Omental fat pad (tissue), 4 donors: ENCODE data around the gene PDHB. TPM values are rescaled to one million over a fixed set of nuclear protein-coding genes. Genes with fewer than 3 reads are reported as not detected.

Source experiments
- ATAC-seq: fragments of 150-250 bp; one replicate; pipeline ENCODE4 v1.9.1; 2016; ENCODE audit warnings: mild to moderate bottlenecking, moderate library complexity; ENCODE audit not compliant: low FRiP score
- DNase-seq: peaks from one replicate; pipeline ENCODE4 v3.0.0-alpha.2; 2019; ENCODE audit warnings: low spot score
- CTCF ChIP-seq, 3 donors: fragments of 450-650 bp; IDR thresholded peaks; one replicate each; pipeline ENCODE4 v1.5.1; 2016 to 2017; ENCODE audit warnings: antibody characterized with exemption in 3 of 3, mild to moderate bottlenecking in 3 of 3, moderate library complexity in 2 of 3
- total RNA-seq, 4 donors: library from RNA; depleted of rRNA; stranded (reverse); fragments of >200 nt; gene quantifications; one replicate each; pipeline ENCODE4 v1.1.0, GENCODE V29; 2016

PDHB gene
- 10 to 100 TPM; 59.6 to 87.6 (median 74.0) TPM for total RNA-seq

DNA sequence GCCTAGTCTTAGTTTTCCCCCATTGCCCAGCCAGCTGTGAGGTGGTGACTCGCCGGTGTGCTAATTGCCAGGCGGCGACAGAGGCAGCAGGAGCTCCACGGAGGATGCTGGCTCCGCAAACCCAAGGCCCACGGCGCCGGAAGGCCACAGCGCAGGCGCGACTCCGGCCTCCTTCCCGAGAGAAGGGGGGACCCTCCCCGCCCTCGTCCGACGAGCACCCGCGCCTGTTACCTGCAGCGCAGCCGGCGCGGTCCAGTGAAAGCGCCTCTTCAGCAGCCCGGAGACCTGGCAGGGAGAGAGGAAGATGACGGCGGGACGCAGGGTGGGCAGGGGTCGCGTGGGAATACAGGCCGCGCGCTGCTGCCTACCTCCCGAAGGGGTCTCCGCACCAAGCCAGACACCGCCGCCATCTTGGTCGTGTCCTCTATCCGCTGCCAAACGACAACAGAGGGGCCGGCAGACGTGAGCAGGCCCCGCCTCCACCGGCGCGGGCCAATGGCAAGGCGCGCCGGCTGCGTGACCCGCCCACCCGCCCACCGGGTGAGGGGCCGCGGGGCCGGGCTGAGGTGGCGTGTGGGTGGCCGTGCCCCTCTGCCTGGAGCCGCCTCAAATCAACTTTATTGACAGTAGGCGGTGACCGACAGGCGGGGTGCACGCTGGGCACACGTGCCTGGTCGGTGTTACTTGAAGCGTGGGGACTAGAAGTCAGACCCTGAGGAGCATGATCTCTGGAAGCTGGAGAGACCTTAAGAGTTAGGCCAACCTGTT lies at the start of gene PDHB:
TSS of gene PDHB (minus strand) at position 433 of the 768 bp plus-strand sequence. CDS start at position 410, 23 bp downstream.
- DNase-seq (peak; percentile 65), ATAC-seq (peak; percentile 98)
- no peak for TF ChIP-seq CTCF (IDR thresholded peaks at IDR 0.05)

- DNase-seq (no peak), ATAC-seq (no peak)
- no peak for TF ChIP-seq CTCF (IDR thresholded peaks at IDR 0.05)
Observed at GRCh38 chr3:58482917-58483636, 49.4 kb upstream of the PDHB start.

DNA sequence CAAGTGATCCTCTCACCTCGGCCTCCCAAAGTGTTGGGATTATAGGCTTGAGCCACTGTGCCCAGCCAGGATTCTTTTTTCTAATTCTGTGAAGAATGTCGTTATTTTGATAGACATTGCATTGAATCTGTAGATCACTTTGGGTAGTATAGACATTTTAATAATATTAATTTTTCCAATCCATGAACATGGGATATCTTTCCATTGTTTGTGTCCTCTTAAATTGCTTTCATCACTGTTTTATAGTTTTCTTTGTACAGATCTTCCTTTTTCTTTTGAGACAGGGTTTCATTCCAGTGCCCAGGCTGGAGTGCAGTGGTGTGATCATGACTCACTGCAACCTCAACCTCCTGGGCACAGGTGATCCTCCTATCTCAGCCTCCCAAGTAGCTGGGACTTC lies 46.7 kb upstream of the PDHB start:
- ATAC-seq (no peak), DNase-seq (no peak)
- TF ChIP-seq CTCF (IDR thresholded peaks at IDR 0.05): no peak

DNA sequence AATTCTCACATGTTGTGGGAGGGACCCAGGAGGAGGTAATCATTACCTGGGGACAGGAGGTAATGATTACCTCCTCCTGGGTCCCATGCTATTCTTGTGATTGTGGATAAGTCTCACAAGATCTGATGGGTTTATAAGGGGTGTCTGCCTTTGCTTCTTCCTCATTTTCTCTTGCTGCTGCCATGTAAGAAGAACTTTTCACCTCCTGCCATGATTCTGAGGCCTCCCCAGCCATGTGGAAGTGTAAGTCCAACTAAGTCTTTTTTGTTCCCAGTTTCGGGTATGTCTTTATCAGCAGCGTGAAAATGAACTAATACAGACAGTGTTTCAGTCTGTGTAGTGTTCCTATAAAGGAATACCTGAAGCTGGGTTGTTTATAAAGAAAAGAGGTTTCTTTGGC lies 45.1 kb upstream of the PDHB start:
- ATAC-seq (no peak), DNase-seq (no peak)
- no peak for TF ChIP-seq CTCF (IDR thresholded peaks at IDR 0.05)

DNA sequence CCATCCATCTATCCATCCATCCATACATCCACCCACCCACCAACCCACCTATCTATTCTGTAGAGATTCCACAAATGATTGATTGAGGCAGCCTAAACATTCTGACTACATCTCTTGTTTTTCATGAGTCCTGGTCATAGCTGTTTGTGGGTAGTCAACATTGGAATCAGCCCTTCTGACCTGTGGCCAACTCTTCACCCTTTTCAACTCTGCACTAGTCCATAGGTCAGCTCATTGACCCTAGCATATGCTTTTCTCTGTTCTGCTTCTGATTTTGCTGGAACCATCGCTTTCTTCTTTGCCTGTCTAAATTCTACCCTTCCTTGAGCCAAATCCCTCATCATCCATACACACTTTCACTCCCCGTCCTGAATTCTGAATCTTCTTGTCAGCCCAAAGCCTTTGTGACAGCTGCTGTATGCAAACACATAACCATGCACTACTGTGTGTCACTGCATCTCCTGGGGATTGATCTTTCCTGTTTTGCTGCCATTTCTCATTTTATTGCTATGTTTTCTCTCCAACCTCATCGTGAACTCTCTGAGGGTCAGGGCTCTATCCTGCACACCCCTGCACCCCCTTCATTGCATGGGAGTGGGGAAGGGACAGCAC lies 41.4 kb upstream of the PDHB start:
- no peak for TF ChIP-seq CTCF (IDR thresholded peaks at IDR 0.05)
- no peak for DNase-seq
- no peak for ATAC-seq

DNA sequence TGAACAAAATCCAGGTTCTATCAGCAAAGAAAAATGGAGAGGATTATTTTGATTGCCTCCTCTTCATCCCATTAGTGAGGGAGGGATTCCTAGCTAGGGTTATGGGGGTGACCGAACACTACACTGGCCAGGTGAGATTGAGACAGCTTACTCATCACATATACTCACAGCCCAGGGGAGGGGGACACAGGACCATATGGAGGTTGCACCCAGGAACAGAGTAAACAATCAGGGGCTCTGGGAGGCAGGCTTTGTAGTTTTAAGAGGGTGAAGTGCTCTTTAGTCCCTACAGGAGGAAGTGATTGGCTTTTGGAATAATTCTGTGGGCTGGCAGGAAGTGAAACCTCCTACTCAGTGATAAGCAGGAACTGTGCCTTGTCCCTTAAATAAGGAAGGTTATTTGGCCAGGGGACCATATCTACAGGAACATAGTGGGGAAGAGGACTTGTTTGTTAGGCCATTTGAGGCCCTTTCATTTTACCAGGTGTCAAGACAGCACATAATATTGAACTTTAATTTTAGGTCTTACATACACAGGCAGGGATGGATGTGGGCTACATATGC lies 40.8 kb upstream of the PDHB start:
- ATAC-seq (no peak), DNase-seq (no peak)
- TF ChIP-seq CTCF (IDR thresholded peaks at IDR 0.05): no peak
